Endothelial cell of umbilical vein (primary cell): ENCODE data around the gene RNF19B. TPM values are rescaled to one million over a fixed set of nuclear protein-coding genes. Genes with fewer than 3 reads are reported as not detected.

Experiments
- BruUV-seq: library from RNA; stranded (reverse); fragments of 400-500 nt; replicated peaks from 2 replicates; lab custom pipeline; 2021; lab: Mats Ljungman, UMichigan
- CTCF ChIA-PET: fragments of 300-600, 350-600 bp; sonication (Branson Sonifier 250); formaldehyde crosslinking; loops from one replicate; lab custom pipeline; 2021; ENCODE audit warnings: antibody characterized with exemption, inconsistent platforms; lab: Charles Lee
- POLR2A ChIA-PET: fragments of 300-600, 350-600 bp; sonication (Branson Sonifier 250); formaldehyde crosslinking; loops from one replicate; lab custom pipeline; 2021; ENCODE audit warnings: antibody characterized with exemption, inconsistent platforms; lab: Charles Lee
- DNase-seq: peaks from one replicate; pipeline ENCODE4 v3.0.0-alpha.2; 2011; ENCODE audit warnings: low read depth, low spot score
- FAIRE-seq: peaks from 2 replicates; lab custom pipeline; 2011; peaks lifted over from hg19 to GRCh38; lab: Jason Lieb, UNC
- H2AFZ ChIP-seq: 2 replicates; pipeline ENCODE4 v1.6.0; 2012; ENCODE audit warnings: low read depth, low read length, control low read depth, inconsistent platforms
- H3K27ac ChIP-seq: 2 replicates; pipeline ENCODE4 v1.5.1; 2011; ENCODE audit warnings: low read depth, mild to moderate bottlenecking, control low read depth, low read length, moderate library complexity; ENCODE audit not compliant: insufficient read depth
- H3K27me3 ChIP-seq, 2 experiments: 2 replicates each; pipeline versions ENCODE4 v1.6.0 to v1.6.1; 2011; ENCODE audit warnings: low read length in 2 of 2, mixed read lengths in 1 of 2; ENCODE audit not compliant: control insufficient read depth in 2 of 2, insufficient read depth in 2 of 2
- H3K36me3 ChIP-seq, 2 experiments: 2 replicates in 1 of 2; 3 replicates in 1 of 2; pipeline ENCODE4 v1.5.1; 2011; ENCODE audit warnings: low read length in 2 of 2, mild to moderate bottlenecking in 1 of 2, moderate library complexity in 1 of 2; ENCODE audit not compliant: control insufficient read depth in 2 of 2, insufficient read depth in 2 of 2; ENCODE audit errors: extremely low read depth in 1 of 2
- H3K4me1 ChIP-seq: 3 replicates; pipeline ENCODE4 v1.5.1; 2011; ENCODE audit warnings: mild to moderate bottlenecking, low read length; ENCODE audit not compliant: control insufficient read depth, insufficient read depth; ENCODE audit errors: extremely low read depth
- H3K4me2 ChIP-seq: 2 replicates; pipeline ENCODE4 v1.6.1; 2011; ENCODE audit warnings: low read length, control low read depth, mixed read lengths; ENCODE audit not compliant: insufficient read depth
- H3K4me3 ChIP-seq, 3 experiments: fragments of 200-600 bp in 1 of 3; sonication (generic), shearing (Covaris generic) in 1 of 3; replicated peaks in 1 of 3; 2 replicates each; pipeline ENCODE4 v1.5.1; 2011 to 2016; ENCODE audit warnings: control low read depth in 3 of 3, low read length in 3 of 3, mild to moderate bottlenecking in 2 of 3, inconsistent platforms in 1 of 3, low read depth in 1 of 3, moderate library complexity in 1 of 3; ENCODE audit not compliant: insufficient read depth in 1 of 3
- H3K79me2 ChIP-seq: 2 replicates; pipeline ENCODE4 v1.6.0; 2012; ENCODE audit warnings: low read length, inconsistent platforms; ENCODE audit not compliant: control insufficient read depth, insufficient read depth
- H3K9ac ChIP-seq: replicated peaks from 2 replicates; pipeline ENCODE3; 2011; ENCODE audit warnings: low read length, control low read depth; ENCODE audit not compliant: insufficient read depth; ENCODE audit errors: extremely low read depth
- H3K9me1 ChIP-seq: replicated peaks from 3 replicates; pipeline ENCODE4 v1.6.0; 2011; ENCODE audit warnings: mild to moderate bottlenecking, low read length; ENCODE audit not compliant: control insufficient read depth, insufficient read depth; ENCODE audit errors: extremely low read depth
- H3K9me3 ChIP-seq: replicated peaks from 2 replicates; pipeline ENCODE4 v1.5.1; 2012; ENCODE audit warnings: low read length, inconsistent platforms; ENCODE audit not compliant: control insufficient read depth, insufficient read depth
- H4K20me1 ChIP-seq: replicated peaks from 2 replicates; pipeline ENCODE3; 2011; ENCODE audit warnings: mild to moderate bottlenecking, low read length; ENCODE audit not compliant: control insufficient read depth, insufficient read depth; ENCODE audit errors: extremely low read depth
- CTCF ChIP-seq, 2 donors: IDR thresholded peaks; 1 replicate in 1 of 2; 2 replicates in 1 of 2; pipeline ENCODE4 v1.5.1; 2011; ENCODE audit warnings: low read length in 2 of 2, mild to moderate bottlenecking in 2 of 2, moderate library complexity in 2 of 2, control low read depth in 1 of 2, inconsistent platforms in 1 of 2, low read depth in 1 of 2; ENCODE audit not compliant: insufficient read depth in 1 of 2; ENCODE audit errors: extremely low read depth in 1 of 2
- EZH2 ChIP-seq: IDR thresholded peaks from 2 replicates; pipeline ENCODE4 v1.6.1; 2012; ENCODE audit warnings: borderline replicate concordance, low read depth, mild to moderate bottlenecking, moderate library complexity, low read length, inconsistent platforms; ENCODE audit not compliant: severe bottlenecking
- FOS ChIP-seq: IDR thresholded peaks from 2 replicates; pipeline ENCODE4 v1.6.1; 2011; ENCODE audit warnings: mild to moderate bottlenecking, low read length, moderate library complexity, borderline replicate concordance; ENCODE audit not compliant: insufficient read depth
- GATA2 ChIP-seq: IDR thresholded peaks from 2 replicates; pipeline ENCODE4 v1.7.0; 2011; ENCODE audit warnings: low read depth, mild to moderate bottlenecking, moderate library complexity, mixed read lengths, low read length; ENCODE audit not compliant: insufficient read length, insufficient read depth
- JUN ChIP-seq: IDR thresholded peaks from 2 replicates; pipeline ENCODE4 v1.6.1; 2011; ENCODE audit warnings: borderline replicate concordance, low read depth; ENCODE audit not compliant: insufficient read length, insufficient read depth
- MAX ChIP-seq: IDR thresholded peaks from 2 replicates; pipeline ENCODE4 v1.6.1; 2011; ENCODE audit not compliant: insufficient read depth, insufficient read length
- MYC ChIP-seq: IDR thresholded peaks from one replicate; pipeline ENCODE4 v1.6.1; 2011; ENCODE audit warnings: mild to moderate bottlenecking, low read depth, low read length
- POLR2A ChIP-seq: IDR thresholded peaks from 2 replicates; pipeline ENCODE4 v1.6.1; 2012; ENCODE audit warnings: low read depth, mild to moderate bottlenecking, control low read depth, low read length
- POLR2AphosphoS5 ChIP-seq: IDR thresholded peaks from 2 replicates; pipeline ENCODE4 v1.6.1; 2012; ENCODE audit warnings: low read depth, mild to moderate bottlenecking, control low read depth, low read length, moderate library complexity; ENCODE audit not compliant: insufficient read depth
- dilution Hi-C: fragments of 300-500 bp; cut with MboI; formaldehyde crosslinking; loops from one replicate; pipeline ENCODE4 v1.15.0; 2019; ENCODE audit warnings: low sequenced_read_pairs; ENCODE audit not compliant: extremely low pct_ligation_motif_present
- intact Hi-C: fragments of 100-400 bp; cut with micrococcal nuclease; formaldehyde crosslinking; loops from one replicate; pipeline ENCODE4 v1.10.0; 2022
- polyA plus RNA-seq, 4 experiments: library from polyadenylated mRNA; depleted of rRNA in 3 of 4; stranded (reverse) in 3 of 4; unstranded in 1 of 4; fragments of >200 nt; gene quantifications; 2 replicates each; pipeline versions ENCODE4 v1.2.1 to v1.2.3, GENCODE V29; 2011 to 2012; ENCODE audit warnings: missing spikeins in 1 of 4
- total RNA-seq: library from RNA; stranded (reverse); gene quantifications from 2 replicates; pipeline ENCODE4 v1.2.3, GENCODE V29; 2021

The RNF19B gene
- total and polyA plus RNA-seq, 2 donors (not counting 3 experiments of a cell fraction or from before 2014, with no cell fraction given), result 19.2 to 25.6 TPM

- H3K27me3 ChIP-seq, result no peaks in the 10 kb centered on the region
- intact Hi-C loops (no loop called here), dilution Hi-C loops (loop anchor here (10.0 kb wide), 1 partner anchor 65 kb away; no protein-coding TSS in a partner anchor)
- H3K9me1 ChIP-seq, result no peaks in the 10 kb centered on the region
- H3K4me1 ChIP-seq, result peaks cover 29% of the 10 kb centered on the region
- no peak overlapping the region for H3K9ac ChIP-seq
- no peak for DNase-seq
- H3K79me2 ChIP-seq, result no peaks in the 10 kb centered on the region
- no peaks in the 10 kb centered on the region for H3K9me3 ChIP-seq
- CTCF ChIA-PET, result interaction anchor here (0.9 to 9.4 kb wide), 5 partner anchors 12 to 132 kb away, joined by 3 to 340 read pairs (median 4); no protein-coding TSS in a partner anchor
- no peak overlapping the region for H3K4me2 ChIP-seq
- peaks cover 9 to 11% of the 10 kb centered on the region in 2 experiments for H3K36me3 ChIP-seq
- no TSS peak for BruUV-seq
- no peaks in the 10 kb centered on the region for H4K20me1 ChIP-seq
- no peak overlapping the region for H3K4me3 ChIP-seq
- TF ChIP-seq JUN (no peak), FOS (no peak), GATA2 (no peak), MAX (no peak), POLR2A (no peak), POLR2AphosphoS5 (no peak), CTCF (IDR thresholded peaks at IDR 0.05; ENCODE audit: extremely low read depth in 1 of 2, insufficient read depth in 1 of 2, low read depth in 1 of 2, low read length in 2 of 2) (no peak), EZH2 (no peak), MYC (no peak)
- H2AFZ ChIP-seq, result no peak overlapping the region
- no peak for FAIRE-seq
- POLR2A ChIA-PET, result interaction anchor here (0.6 to 1.1 kb wide), 3 partner anchors 45 to 385 kb away, joined by 3 read pairs; partner anchors contain the start of gene RNF19B
- no peak overlapping the region for H3K27ac ChIP-seq
Observed at GRCh38 chr1:33009561-33009960, 45.0 kb upstream of the RNF19B start.
